Measurements from ENCODE around the gene FBLN5.
"Not testable (repeated sequence)": the region's sequence is repeated elsewhere in the genome, so short reads cannot be mapped to it uniquely, and the experiment has no call there.

FBLN5 gene

GRCh38 chr14:91857614-91858013 is 89.9 kb downstream of the FBLN5 start:
- no peak for DNase-seq (ENCODE audit: low read depth in 1 of 2, low spot score in 1 of 2)
- no peak for TF ChIP-seq JUND (IDR thresholded peaks at IDR 0.05; ENCODE audit: low read depth)
- in situ Hi-C loops (cut with HindIII; ENCODE audit: low pct_unique_long_range_greater_than_20kb, low sequenced_read_pairs): no loop called here

GRCh38 chr14:91854327-91854934 is 93.1 kb downstream of the FBLN5 start:
- TF ChIP-seq JUND (IDR thresholded peaks at IDR 0.05; ENCODE audit: low read depth): no peak
- in situ Hi-C loops (cut with HindIII; ENCODE audit: low pct_unique_long_range_greater_than_20kb, low sequenced_read_pairs): no loop called here
- DNase-seq (ENCODE audit: low read depth in 1 of 2, low spot score in 1 of 2): no peak

- no peak for DNase-seq (ENCODE audit: low read depth in 1 of 2, low spot score in 1 of 2)
- in situ Hi-C loops (cut with HindIII; ENCODE audit: low pct_unique_long_range_greater_than_20kb, low sequenced_read_pairs): no loop called here
- no peak for TF ChIP-seq JUND (IDR thresholded peaks at IDR 0.05; ENCODE audit: low read depth)
Measured at GRCh38 chr14:91851563-91851962, 95.9 kb downstream of the FBLN5 start.

- TF ChIP-seq JUND (IDR thresholded peaks at IDR 0.05; ENCODE audit: low read depth): no peak
- in situ Hi-C loops (cut with HindIII; ENCODE audit: low pct_unique_long_range_greater_than_20kb, low sequenced_read_pairs): no loop called here
- DNase-seq (ENCODE audit: low read depth in 1 of 2, low spot score in 1 of 2): no peak
Measured at GRCh38 chr14:91848504-91849001, 98.9 kb downstream of the FBLN5 start.

GRCh38 chr14:91847693-91848092 is 99.8 kb downstream of the FBLN5 start:
- in situ Hi-C loops (cut with HindIII; ENCODE audit: low pct_unique_long_range_greater_than_20kb, low sequenced_read_pairs): no loop called here
- no peak for DNase-seq (ENCODE audit: low read depth in 1 of 2, low spot score in 1 of 2)
- no peak for TF ChIP-seq JUND (IDR thresholded peaks at IDR 0.05; ENCODE audit: low read depth)

- in situ Hi-C loops (cut with HindIII; ENCODE audit: low pct_unique_long_range_greater_than_20kb, low sequenced_read_pairs): no loop called here
- TF ChIP-seq JUND (IDR thresholded peaks at IDR 0.05; ENCODE audit: low read depth): no peak
- no peak for DNase-seq (ENCODE audit: low read depth in 1 of 2, low spot score in 1 of 2)
Measured at GRCh38 chr14:91845652-91846051, 101.8 kb downstream of the FBLN5 start.

- in situ Hi-C loops (cut with HindIII; ENCODE audit: low pct_unique_long_range_greater_than_20kb, low sequenced_read_pairs); DNase-seq (ENCODE audit: low read depth in 1 of 2, low spot score in 1 of 2): not testable (repeated sequence)
Measured at GRCh38 chr14:91845056-91845455, 102.4 kb downstream of the FBLN5 start.

- in situ Hi-C loops (cut with HindIII; ENCODE audit: low pct_unique_long_range_greater_than_20kb, low sequenced_read_pairs): no loop called here
- DNase-seq (ENCODE audit: low read depth in 1 of 2, low spot score in 1 of 2): no peak
- no peak for TF ChIP-seq JUND (IDR thresholded peaks at IDR 0.05; ENCODE audit: low read depth)
Measured at GRCh38 chr14:91844029-91844428, 103.5 kb downstream of the FBLN5 start.

- no peak for DNase-seq (ENCODE audit: low read depth in 1 of 2, low spot score in 1 of 2)
- in situ Hi-C loops (cut with HindIII; ENCODE audit: low pct_unique_long_range_greater_than_20kb, low sequenced_read_pairs): no loop called here
- no peak for TF ChIP-seq JUND (IDR thresholded peaks at IDR 0.05; ENCODE audit: low read depth)
Measured at GRCh38 chr14:91843437-91843836, 104.1 kb downstream of the FBLN5 start.

- no peak for TF ChIP-seq JUND (IDR thresholded peaks at IDR 0.05; ENCODE audit: low read depth)
- in situ Hi-C loops (cut with HindIII; ENCODE audit: low pct_unique_long_range_greater_than_20kb, low sequenced_read_pairs): no loop called here
Measured at GRCh38 chr14:91841065-91841464, 106.4 kb downstream of the FBLN5 start.

GRCh38 chr14:91839749-91840148 is 107.7 kb downstream of the FBLN5 start:
- in situ Hi-C loops (cut with HindIII; ENCODE audit: low pct_unique_long_range_greater_than_20kb, low sequenced_read_pairs): no loop called here
- no peak for DNase-seq (ENCODE audit: low read depth in 1 of 2, low spot score in 1 of 2)
- no peak for TF ChIP-seq JUND (IDR thresholded peaks at IDR 0.05; ENCODE audit: low read depth)

More at GRCh38 chr14:91841065-91841464, 106.4 kb downstream of the FBLN5 start:
- no peak for DNase-seq (ENCODE audit: low read depth in 1 of 2, low spot score in 1 of 2)

- TF ChIP-seq JUND (IDR thresholded peaks at IDR 0.05; ENCODE audit: low read depth): no peak
- no peak for DNase-seq (ENCODE audit: low read depth in 1 of 2, low spot score in 1 of 2)
- in situ Hi-C loops (cut with HindIII; ENCODE audit: low pct_unique_long_range_greater_than_20kb, low sequenced_read_pairs): no loop called here
Measured at GRCh38 chr14:91837076-91837475, 110.4 kb downstream of the FBLN5 start.

- no peak for TF ChIP-seq JUND (IDR thresholded peaks at IDR 0.05; ENCODE audit: low read depth)
- in situ Hi-C loops (cut with HindIII; ENCODE audit: low pct_unique_long_range_greater_than_20kb, low sequenced_read_pairs): no loop called here
- peak; percentile 91 to 96 for DNase-seq (ENCODE audit: low read depth in 1 of 2, low spot score in 1 of 2)
Measured at GRCh38 chr14:91835920-91836843, 111.3 kb downstream of the FBLN5 start.

All from T47D (cell line).